NCI-H2029 treated with DMSO at 0.1 percent for 48 hours (cell line): ENCODE measurements around the gene ARL11.
A peak's percentile ranks its signal among the peaks of the same experiment; 100 is the strongest.
"Not testable (repeated sequence)": the region's sequence is repeated elsewhere in the genome, so short reads cannot be mapped to it uniquely, and the experiment has no call there.

Experiments used
- DNase-seq: peaks from one replicate; lab custom pipeline; 2025; lab: John Stamatoyannopoulos, UW

ARL11 gene

DNA sequence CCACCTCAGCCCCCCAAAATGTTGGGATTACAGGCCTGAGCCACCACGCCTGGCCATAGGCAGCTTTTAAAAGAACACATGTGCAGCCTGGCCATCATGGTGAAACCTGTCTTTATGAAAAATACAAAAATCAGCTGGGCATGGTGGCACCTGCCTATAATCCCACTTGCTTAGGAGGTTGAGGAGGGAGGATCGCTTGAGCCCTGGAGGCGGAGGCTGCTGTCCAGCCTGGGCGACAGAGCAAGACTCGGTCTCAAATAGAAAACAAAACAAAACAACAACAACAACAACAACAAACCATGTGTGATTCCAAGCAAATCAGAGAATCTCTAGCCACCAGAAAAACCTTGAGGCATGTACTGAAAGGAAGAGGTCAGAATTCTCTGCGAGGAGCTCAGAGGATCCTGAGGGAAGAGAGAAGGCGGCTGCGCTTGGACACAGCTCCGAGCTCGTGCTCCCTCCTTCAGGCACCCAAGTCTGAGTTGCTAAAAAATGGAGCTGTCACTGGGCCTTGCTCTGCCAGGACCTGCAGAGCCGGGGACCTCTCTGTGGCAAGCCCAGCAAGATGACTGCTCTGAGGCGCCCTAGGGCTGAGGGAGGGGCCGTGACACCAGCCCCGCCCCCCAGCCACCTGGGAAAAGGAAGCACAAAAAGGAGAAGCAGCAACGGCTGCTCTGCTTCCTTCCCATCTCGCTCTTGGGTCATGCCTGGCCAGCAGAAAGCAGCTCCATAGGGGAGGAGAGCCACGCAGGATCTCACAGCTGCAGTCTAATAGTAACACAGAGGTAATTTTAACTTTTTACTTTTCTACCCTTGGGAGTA lies at the start of gene ARL11:
TSS of gene ARL11 (plus strand) at position 677 of the 822 bp plus-strand sequence. CDS start 1,941 bp downstream, outside the sequence.
- no peak for DNase-seq

- DNase-seq = no peak
Observed at GRCh38 chr13:49579501-49579900, 48.8 kb upstream of the ARL11 start.

DNA sequence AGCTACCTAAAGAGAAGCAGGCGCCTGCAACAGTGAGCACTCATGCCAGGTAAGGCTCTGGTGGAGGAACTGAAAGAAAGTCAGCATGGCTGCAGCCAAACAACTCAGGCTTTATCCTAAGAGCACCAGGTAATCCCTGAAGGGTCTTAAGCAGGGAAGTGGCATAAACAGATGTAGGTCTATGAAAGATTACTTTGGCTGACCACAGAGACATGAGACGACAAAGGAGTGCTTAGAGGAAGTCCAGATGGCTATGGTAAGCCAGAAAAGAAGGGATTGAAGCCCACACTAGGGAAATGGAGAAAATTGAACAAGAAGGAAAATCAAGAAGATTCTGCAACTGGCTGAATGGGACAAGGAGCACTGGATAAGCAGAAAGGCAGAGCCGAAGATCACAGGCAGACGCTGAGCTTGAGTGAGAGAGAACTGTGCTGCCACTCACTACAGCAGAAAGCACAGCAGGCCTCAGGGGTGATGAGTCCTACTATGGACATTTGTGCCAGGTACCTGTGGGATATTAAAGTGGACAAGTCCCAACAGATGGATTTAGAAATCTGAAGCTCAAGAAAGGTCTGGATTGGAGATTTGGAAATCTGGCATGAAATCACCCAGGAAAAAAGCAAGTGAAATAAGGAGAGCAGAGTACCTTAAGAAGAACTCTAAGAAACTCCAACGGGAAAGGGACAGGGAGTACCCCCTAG lies 47.2 kb upstream of the ARL11 start:
- DNase-seq = no peak

DNA sequence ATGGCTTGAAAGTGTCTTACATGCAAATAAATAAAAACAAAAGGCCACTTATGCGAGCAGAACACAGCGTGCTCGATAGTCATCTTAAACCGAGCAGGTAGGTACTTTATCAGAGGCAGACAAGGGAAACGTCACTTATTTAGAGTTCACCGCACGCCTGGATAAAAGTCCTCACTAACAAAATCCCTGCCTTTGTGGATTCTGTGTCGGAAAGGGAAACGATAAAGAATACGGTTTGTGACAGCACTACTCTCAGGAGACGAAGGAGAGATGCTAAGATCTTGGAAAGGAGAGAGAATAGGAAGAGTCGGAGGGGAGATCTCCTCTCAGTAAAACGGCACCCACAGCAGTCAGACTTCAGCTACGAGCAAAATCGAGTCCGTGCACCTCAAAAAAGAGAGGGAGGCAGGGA lies 43.5 kb upstream of the ARL11 start:
- no peak for DNase-seq

DNA sequence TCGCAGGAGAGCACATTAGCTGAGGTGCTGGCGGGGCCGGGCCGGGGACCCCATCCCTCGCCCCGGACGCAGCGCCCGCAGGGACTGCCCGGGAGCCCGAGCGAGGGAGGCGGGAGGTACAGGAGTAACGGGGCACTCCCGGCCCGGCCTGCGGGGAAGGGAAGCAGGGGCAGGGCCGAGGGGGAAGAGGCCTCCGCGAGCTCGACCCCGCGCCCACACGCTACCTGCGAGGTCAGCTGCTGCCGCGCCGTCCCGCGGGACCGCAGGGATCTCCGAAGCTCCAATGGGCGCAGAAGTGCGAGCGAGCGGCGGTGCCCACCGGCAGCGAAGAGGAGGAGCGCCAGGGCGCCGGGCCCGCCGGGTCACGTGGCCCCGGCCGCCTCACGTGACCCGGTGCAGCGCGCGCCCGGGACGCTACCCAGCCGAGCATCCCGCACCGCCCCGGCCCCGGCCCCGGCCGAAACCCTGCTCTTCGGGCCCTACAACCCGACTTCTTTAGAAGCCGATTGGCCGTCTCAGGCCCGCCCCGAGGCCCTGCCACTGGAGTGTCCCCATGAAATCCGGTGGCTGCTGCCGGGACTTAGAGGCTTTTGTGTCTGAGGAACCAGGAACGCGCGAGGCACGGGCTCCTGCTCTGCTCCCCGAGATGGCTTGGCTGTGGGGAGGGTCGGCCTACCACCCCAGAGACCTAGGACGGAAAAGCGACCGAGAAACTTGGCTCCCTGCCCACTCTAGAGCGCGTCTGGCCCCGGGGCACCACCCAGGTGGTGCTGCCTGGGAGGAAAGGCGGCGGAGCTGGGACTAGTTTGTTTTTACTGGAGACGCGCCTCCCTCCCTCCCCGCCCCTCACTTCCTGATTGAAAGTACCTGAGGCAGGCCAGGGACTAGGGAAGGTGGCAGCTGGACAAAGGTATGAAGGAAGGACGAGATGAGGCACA lies 42.8 kb upstream of the ARL11 start, which contains the start of gene RCBTB1:
TSS of gene RCBTB1 (minus strand) at position 339 of the 938 bp plus-strand sequence. CDS start 18,279 bp downstream, outside the sequence.
- DNase-seq = peak; percentile 4

GRCh38 chr13:49586717-49587116 lies 41.6 kb upstream of the ARL11 start:
- DNase-seq = no peak

GRCh38 chr13:49587311-49587847 lies 40.9 kb upstream of the ARL11 start:
- no peak for DNase-seq

- DNase-seq = not testable (repeated sequence)
Observed at GRCh38 chr13:49590714-49591113, 37.6 kb upstream of the ARL11 start.

GRCh38 chr13:49593876-49594275 lies 34.4 kb upstream of the ARL11 start:
- DNase-seq = not testable (repeated sequence)

- DNase-seq = no peak
Observed at GRCh38 chr13:49594576-49594975, 33.7 kb upstream of the ARL11 start.

DNA sequence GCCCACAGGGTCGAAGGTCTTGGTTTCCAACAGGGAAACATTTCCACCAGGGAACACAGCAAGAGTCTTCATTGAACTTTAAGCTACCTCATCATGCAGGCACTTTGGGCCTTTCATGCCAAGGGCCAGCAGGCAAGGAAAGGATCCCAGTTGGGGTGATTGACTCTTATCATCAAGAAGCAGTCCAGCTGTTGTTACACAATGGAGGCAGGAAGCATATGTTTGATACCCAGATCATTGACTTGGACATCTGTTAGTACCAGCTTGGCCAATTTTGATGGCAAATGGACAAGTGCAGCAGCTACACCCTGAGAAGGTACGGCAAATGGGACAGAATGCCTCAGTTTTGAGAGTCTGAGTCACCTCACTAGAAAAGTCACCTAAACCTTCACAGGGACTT lies 32.1 kb upstream of the ARL11 start:
- no peak for DNase-seq

DNA sequence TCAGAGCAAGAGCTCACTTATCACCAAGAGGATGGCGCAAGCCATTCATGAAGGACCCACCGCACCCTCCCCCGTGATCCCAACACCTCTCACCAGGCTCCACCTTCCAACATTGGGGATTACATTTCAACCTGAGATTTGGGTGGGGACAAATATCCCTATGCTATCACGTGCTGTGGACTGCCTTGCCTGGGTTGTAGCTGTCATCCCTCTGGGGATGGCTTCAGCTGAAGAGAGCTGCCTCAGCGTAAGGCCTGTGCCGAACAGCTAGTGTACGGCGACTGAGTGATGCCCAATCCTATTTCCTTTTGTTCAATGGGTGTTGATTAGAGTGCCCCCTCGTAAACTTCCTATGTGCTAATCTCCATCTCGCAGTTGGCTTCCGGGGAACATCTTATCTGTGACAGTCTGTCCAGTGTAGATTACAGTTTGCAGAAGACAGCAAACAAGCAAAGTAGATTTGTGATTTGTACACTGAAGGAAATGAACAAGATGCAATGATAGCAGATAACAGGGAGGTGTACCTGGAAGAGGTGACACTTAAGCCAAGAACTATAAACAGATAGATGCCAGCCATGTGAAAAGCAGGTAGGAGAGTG lies 31.2 kb upstream of the ARL11 start:
- no peak for DNase-seq

DNA sequence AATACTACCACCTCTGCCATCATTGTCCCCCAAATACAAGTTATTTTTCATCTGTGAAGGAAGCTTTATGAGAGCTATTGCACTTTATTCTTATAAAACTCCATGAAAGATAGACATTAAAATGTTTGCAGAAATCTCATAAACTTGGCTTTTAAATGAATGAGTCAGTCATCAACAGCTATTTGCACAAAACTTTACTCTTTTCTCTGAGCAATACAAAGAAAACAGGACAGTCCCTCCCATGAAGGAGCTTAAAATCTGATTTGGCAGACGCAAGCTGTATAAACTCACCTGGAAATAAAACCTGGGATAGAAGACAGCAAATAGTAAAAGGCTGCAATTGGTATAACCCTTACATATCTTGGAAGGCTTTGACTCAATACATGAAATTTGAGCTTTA lies 26.3 kb upstream of the ARL11 start:
- DNase-seq = no peak

GRCh38 chr13:49602615-49603014 lies 25.7 kb upstream of the ARL11 start:
- DNase-seq = not testable (repeated sequence)

DNA sequence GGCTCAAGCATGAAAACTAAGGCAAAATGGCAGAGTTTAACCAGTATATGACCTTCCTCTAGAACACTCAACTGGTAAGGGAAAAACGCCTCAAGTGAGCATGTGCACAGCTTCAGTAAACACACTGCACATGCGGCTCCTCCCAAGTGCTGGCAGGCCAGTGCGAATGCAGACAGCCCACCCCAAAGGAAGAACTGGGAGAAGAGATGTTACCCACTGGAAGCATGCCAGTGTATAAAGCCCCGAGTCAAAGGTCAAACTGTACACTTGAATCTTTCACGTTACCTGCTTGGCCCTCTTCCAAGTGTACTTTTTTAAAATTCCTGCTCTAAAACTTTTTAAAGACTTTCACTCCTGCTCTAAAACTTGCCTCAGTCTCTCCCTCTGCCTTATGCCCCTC lies 23.7 kb upstream of the ARL11 start:
- DNase-seq = no peak

GRCh38 chr13:49606747-49607648 lies 21.3 kb upstream of the ARL11 start:
- peak; percentile 43 for DNase-seq

DNA sequence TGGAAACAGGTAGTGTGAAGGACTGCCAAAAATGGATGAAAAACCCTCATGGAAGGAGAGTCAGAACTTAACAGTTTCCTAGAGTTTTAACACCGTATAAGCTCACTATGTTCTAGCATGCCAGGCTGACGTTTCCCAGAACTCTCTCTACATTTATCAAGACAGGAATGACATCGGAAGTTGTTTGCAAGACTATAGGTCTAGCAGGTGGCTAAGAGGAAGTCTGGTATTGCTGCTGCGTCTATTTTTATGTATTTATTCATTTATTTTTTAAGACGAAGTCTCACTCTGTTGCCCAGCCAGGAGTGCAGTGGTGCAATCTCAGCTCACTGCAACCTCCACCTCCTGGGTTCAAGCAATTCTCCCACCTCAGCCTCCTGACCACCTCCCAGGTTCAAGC lies 20.5 kb upstream of the ARL11 start:
- DNase-seq = no peak

GRCh38 chr13:49608651-49609331 lies 19.5 kb upstream of the ARL11 start:
- no peak for DNase-seq

DNA sequence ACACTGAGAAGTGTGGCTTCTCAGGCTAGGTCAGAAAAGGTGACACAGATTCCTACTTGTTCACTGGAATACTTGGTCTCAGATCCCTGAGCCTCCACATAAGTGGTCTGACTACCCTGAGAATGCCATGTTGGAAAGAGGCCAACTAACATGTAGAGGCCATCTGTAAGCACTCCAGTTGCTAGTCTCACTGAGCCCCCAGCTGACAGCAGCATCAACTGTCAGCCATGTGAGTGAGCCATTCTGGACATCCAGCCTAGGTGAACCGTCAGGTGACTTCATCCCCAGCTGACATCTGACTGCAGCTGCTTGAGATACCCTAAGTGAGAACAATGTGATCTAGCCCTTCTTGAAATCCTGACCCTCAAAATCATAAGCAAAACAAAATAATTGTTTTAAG lies 18.1 kb upstream of the ARL11 start:
- DNase-seq = peak; percentile 60

DNA sequence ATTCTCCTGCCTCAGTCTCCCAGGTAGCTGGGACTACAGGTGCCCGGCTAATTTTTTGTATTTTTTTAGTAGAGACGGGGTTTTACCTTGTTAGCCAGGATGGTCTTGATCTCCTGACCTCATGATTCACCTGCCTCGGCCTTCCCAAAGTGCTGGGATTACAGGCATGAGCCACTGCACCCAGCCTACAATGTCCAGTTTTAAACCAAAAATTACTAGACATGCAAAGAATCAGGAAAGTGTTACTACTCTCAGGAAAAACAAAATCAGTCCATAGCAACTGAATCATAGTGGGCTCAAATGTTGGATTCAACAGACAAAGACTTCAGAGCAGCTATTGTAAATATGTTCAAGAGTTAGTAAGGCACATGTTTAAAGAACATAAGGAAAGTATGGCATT lies 16.3 kb upstream of the ARL11 start:
- DNase-seq = not testable (repeated sequence)
